GM18499 (cell line): ENCODE measurements around the gene JPH3.
"Not testable (repeated sequence)": the region's sequence is repeated elsewhere in the genome, so short reads cannot be mapped to it uniquely, and the experiment has no call there.

ENCODE experiments used
- ATAC-seq: cut with Tn5 transposase; IDR thresholded peaks from one replicate; pipeline ENCODE4 v1.9.1; 2021; ENCODE audit warnings: moderate number of reproducible peaks; ENCODE audit not compliant: insufficient read depth, unreplicated experiment

Gene JPH3

GRCh38 chr16:87571868-87572244, 30.5 kb upstream of the JPH3 start:
- no peak for ATAC-seq

GRCh38 chr16:87572959-87573358, 29.3 kb upstream of the JPH3 start:
- ATAC-seq: no peak

GRCh38 chr16:87575027-87575804, 27.1 kb upstream of the JPH3 start:
- ATAC-seq: no peak

- no peak for ATAC-seq
Measured at GRCh38 chr16:87576171-87576570, 26.1 kb upstream of the JPH3 start.

GRCh38 chr16:87578142-87578930, 24.0 kb upstream of the JPH3 start:
- not testable (repeated sequence) for ATAC-seq

GRCh38 chr16:87579691-87580090, 22.6 kb upstream of the JPH3 start:
- no peak for ATAC-seq

GRCh38 chr16:87580855-87581261, 21.4 kb upstream of the JPH3 start:
- no peak for ATAC-seq

- ATAC-seq: no peak
Measured at GRCh38 chr16:87581857-87582215, 20.5 kb upstream of the JPH3 start.

- ATAC-seq: no peak
Measured at GRCh38 chr16:87582216-87582965, 19.9 kb upstream of the JPH3 start.

- ATAC-seq: no peak
Measured at GRCh38 chr16:87582966-87583325, 19.4 kb upstream of the JPH3 start.

GRCh38 chr16:87583453-87584131, 18.7 kb upstream of the JPH3 start:
- no peak for ATAC-seq

- ATAC-seq: no peak
Measured at GRCh38 chr16:87584271-87584670, 18.0 kb upstream of the JPH3 start.

- ATAC-seq: no peak
Measured at GRCh38 chr16:87584975-87585374, 17.3 kb upstream of the JPH3 start.

- ATAC-seq: no peak
Measured at GRCh38 chr16:87585442-87586200, 16.7 kb upstream of the JPH3 start.

GRCh38 chr16:87586201-87586782, 16.0 kb upstream of the JPH3 start:
- no peak for ATAC-seq

GRCh38 chr16:87587636-87588035, 14.7 kb upstream of the JPH3 start:
- ATAC-seq: no peak

- ATAC-seq: no peak
Measured at GRCh38 chr16:87592018-87592712, 10.1 kb upstream of the JPH3 start.

- no peak for ATAC-seq
Measured at GRCh38 chr16:87593710-87594258, 8.5 kb upstream of the JPH3 start.

- ATAC-seq: no peak
Measured at GRCh38 chr16:87595712-87596111, 6.6 kb upstream of the JPH3 start.
